NB4 (cell line): ENCODE measurements around the gene MAD1L1.

Experiments
- DNase-seq: peaks from one replicate; pipeline ENCODE4 v3.0.0; 2010; ENCODE audit warnings: low read depth
- H3K4me3 ChIP-seq: one replicate; pipeline ENCODE4 v1.5.1; 2011; ENCODE audit warnings: mild to moderate bottlenecking, low read depth, low read length, moderate library complexity
- CTCF ChIP-seq: IDR thresholded peaks from one replicate; pipeline ENCODE4 v1.5.1; 2012; ENCODE audit warnings: low read depth, low read length
- MAX ChIP-seq: IDR thresholded peaks from 2 replicates; pipeline ENCODE4 v1.6.1; 2011; ENCODE audit warnings: low read depth, low read length
- MYC ChIP-seq: IDR thresholded peaks from 2 replicates; pipeline ENCODE4 v1.6.1; 2011; ENCODE audit warnings: low read depth, low read length
- POLR2A ChIP-seq: IDR thresholded peaks from 2 replicates; pipeline ENCODE4 v1.6.1; 2011; ENCODE audit warnings: mild to moderate bottlenecking; ENCODE audit not compliant: insufficient read length; ENCODE audit errors: extremely low read depth

MAD1L1 gene

GRCh38 chr7:2203766-2204300 lies 28.9 kb downstream of the MAD1L1 start:
- TF ChIP-seq MYC (no peak), CTCF (no peak)
- peak; percentile 28 for DNase-seq
- H3K4me3 ChIP-seq: no peak overlapping the region

- H3K4me3 ChIP-seq: no peak overlapping the region
- DNase-seq: no peak
- TF ChIP-seq POLR2A (no peak), MAX (no peak), CTCF (no peak), MYC (no peak)
Measured at GRCh38 chr7:2202901-2203765, 29.6 kb downstream of the MAD1L1 start.

- no peak overlapping the region for H3K4me3 ChIP-seq
- no peak for DNase-seq
- no peak for TF ChIP-seq CTCF
- no peak for TF ChIP-seq POLR2A
- no peak for TF ChIP-seq MAX
- no peak for TF ChIP-seq MYC
Measured at GRCh38 chr7:2202361-2202761, 30.4 kb downstream of the MAD1L1 start.

GRCh38 chr7:2201686-2202360 lies 30.9 kb downstream of the MAD1L1 start:
- TF ChIP-seq CTCF (no peak), POLR2A (no peak), MAX (no peak), MYC (no peak)
- DNase-seq: no peak
- H3K4me3 ChIP-seq: no peak overlapping the region

- DNase-seq: no peak
- no peak overlapping the region for H3K4me3 ChIP-seq
- no peak for TF ChIP-seq MAX
- no peak for TF ChIP-seq MYC
- no peak for TF ChIP-seq CTCF
Measured at GRCh38 chr7:2201128-2201527, 31.6 kb downstream of the MAD1L1 start.

- TF ChIP-seq MAX (no peak), POLR2A (no peak), MYC (no peak), CTCF (no peak)
Measured at GRCh38 chr7:2200584-2200980, 32.2 kb downstream of the MAD1L1 start.

More at GRCh38 chr7:2200584-2200980, 32.2 kb downstream of the MAD1L1 start:
- no peak for DNase-seq
- H3K4me3 ChIP-seq: no peak overlapping the region
